AML-193 (cell line): ENCODE results near the gene PGBD1.

Source experiments
- DNase-seq, 2 experiments: peaks; one replicate each; lab custom pipeline; 2025; lab: John Stamatoyannopoulos, UW

Gene PGBD1

DNA sequence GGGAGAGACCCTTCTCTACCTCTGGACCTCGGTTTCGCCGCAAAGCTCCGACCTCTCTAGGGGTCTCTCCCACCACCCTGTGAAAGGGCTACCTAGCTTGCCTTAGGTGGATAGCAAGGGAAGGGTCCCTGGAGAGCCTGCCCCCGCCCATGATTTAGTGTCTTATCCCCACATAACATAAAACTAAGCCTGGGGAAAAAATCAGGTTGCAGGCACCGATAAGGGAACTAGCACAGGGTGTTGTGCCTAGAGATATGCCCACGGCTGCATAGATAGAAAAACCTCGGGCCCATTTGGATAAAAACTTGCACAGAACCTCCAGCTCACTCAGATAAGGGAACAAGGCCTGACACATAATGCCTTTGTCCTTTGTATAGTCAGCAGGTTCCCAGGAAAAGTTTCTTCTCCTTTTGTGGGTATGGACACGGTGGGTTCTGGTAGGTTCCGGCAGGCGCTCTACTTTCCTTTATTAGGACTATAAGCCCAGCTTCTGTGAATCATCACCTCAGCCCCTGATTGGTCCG lies 53.7 kb downstream of the PGBD1 start:
- no peak for DNase-seq

DNA sequence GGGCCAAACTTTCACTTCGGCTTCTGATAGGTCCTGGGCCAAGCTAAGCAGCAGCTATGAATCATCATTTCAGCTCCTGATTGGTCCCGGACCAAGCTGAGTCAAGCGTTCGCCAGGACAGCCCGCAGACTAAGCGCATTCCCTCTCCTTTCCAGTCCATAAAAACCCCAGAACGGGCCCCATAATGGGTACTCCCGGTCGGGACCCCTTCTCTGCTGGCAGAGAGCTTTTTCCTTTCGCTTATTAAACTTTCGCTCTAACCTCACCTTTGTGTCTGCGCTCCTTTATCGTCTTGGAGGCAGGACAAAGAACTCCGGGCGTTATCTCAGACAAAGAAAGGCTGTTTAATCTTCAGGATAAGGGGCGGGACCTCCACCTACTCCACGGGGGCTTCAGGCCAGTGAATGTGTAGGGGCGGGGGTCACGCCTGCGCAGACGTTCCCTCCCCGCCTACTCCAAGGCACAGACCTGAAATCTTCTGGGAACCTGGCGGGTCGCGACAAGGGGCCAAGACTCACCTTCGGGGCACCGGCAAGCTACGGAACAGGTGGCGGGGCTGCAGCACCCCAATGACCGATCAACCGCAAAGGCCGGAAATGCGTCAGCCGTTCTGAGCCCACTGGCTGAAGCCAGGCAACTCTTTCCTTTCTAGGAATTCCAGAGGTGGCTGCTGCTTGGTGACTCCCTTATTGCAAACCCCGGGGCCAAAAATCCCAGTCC lies 54.4 kb downstream of the PGBD1 start, which contains the start of gene ZSCAN31:
TSS of gene ZSCAN31 (minus strand) at position 585 of the 720 bp plus-strand sequence. CDS start 6,465 bp downstream, outside the sequence.
- peak; percentile 98 to 99 for DNase-seq

DNA sequence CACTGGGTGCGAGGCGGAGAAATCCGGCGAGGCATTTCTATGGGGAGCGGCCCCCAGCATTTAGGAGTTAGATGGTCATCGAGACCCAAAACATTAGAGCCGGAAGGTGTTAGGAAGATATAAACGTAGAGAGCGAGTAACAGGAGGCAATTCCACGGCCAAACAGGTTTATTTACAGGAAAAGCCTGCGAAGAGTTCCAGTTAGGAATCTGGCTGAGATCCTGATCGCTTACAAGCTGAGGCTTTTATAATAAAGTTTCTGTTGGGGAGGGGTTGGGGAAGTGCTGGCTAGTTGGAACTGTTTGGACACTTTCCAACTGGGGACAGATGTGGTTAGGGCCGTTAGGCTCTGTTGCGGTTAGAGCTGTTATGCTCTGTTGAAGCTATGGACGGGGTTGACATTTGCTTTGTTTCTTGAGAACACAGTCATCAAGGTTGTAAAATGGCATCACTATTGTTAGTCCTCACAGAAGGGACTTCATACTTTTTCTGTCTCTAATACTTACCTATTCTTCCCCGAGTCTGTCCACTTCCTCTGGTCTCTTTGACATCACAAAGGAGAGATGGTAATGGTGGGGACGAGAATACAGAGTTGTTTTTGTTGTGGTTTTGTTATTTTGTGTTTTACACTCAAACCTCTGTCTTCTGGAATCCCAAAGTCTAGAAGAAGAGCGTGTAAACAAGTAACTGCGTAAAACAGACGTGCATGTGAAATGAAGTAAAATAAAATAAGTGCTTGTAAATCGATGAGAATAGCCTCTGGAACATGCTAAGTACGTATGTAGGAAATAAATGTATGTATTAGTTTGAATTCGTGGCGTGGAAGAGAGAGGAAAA lies 55.1 kb downstream of the PGBD1 start:
- DNase-seq = peak; percentile 96 to 98

DNA sequence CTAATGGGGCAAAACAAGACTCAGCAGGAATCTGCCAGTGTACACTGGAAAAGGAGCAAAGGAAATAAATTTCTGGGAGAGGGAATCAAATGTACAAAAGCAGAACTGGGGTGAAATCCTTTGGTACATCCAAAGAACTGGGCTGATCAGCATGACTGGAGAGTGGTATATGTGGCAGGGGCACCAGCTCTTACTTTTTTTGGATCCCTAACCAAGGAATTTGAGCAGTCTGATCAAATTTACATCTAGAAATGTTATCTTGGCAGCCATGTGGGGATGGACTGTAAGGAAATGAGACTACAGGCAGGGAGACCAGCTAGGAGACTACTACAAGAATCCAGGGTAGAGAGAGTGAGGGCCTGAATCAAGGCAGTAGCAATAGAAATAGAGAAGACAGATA lies 55.7 kb downstream of the PGBD1 start:
- DNase-seq = peak in 1 of 2 experiments; percentile 19

DNA sequence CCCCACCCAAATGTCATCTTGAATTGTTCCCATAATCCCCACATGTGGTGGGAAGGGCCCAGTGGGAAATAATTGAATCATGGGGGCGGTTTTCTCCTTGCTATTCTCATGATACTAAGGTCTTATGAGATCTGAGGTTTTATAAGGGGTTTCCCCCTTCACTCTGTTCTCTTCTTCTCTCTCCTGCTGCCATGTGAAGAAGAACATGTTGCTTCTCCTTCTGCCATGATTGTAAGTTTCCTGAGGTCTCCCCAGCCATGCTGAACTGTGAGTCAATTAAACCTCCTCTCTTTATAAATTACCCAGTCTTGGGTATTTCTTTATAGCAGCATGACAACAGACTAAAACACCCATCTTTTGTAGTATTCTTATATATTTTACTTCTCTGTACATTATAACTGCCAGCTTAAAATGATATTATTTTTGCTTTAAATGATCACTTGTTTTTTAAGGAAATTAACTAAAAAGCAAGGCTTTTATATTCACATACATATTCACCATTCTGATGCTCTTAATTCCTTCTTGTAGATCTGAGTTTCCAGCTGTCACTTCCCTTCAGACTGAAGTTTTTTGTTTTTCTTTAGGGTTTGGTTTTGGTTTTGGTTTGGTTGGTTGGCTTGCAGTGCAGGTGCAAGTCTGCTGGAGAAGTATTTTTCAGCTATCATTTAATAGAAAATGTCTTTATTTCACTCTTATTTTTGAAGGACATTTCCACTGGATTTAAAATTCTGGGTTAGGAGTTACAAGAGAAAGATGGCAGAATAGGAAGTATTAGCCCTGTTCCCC lies 59.1 kb downstream of the PGBD1 start:
- no peak for DNase-seq

DNA sequence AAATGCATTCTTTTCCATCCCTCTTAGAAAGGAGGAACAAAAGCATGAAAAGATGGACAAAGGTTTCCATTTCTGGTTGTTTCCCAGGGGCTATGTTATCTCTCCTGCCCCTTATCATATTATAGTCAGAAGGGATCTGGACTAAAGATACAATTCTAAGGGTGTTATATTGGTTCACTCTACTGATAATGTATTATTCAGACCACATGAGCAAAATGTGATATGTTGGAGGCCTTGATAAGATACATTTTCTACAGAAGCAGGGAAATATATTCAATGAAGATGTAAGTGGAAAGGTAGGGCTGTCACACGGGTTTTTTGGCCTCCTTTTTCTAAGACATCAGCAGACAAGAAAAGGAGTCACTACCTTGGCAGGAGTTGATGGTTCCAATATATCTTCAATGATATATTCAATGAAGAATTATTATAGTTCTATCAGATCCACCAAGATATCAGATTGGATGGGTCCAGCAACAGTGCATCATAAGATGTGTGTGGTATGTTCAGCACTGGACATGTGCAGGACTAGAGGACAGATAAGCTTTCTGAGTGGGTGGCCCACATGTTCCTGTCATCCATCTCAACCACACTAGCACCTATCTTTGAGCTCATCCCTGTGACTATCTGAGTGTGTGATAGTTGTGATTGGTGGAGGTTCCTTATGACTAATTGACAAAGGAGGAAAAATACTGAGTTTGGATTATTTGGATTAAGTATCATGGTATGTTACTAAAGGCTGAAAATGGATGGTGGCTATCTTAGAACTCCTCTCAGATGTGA lies 62.7 kb downstream of the PGBD1 start:
- DNase-seq = no peak

DNA sequence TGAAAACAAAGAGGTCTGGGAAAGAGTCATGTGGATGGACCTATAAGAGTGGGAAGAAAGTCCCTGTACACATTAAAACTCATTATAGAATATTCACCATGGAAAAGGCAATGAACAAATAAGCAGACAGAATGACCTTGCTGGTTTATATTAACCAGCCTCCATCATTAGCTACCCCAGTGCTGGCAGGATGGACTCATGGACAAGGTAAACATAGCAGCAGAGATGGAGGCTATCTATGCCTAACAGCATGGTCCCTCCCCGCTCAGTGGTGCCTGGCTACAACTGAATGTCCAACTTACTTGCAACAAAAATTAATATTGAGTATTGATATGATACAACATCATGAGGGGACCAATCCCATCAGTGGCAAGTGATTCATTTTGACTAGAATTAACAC lies 63.8 kb downstream of the PGBD1 start:
- DNase-seq = no peak

DNA sequence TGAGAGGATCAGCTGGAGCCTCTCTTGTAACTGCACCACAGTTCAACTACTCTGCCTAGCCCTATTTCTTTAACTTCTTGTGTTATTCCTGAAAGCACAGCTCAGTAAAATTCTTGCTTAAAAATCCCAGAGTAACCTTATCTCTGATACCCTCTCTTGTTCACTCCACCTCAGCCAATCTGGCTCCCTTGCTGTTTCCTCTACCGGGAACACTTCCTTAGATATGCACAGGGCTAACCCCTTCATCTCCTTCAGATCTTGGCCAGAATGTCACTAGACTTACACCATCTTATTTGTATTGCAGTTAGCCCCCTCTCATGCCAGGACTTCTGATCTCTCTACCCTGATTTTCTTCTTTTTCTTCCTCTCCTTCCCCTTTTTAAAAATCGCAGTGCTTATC lies 65.7 kb downstream of the PGBD1 start:
- DNase-seq = no peak

DNA sequence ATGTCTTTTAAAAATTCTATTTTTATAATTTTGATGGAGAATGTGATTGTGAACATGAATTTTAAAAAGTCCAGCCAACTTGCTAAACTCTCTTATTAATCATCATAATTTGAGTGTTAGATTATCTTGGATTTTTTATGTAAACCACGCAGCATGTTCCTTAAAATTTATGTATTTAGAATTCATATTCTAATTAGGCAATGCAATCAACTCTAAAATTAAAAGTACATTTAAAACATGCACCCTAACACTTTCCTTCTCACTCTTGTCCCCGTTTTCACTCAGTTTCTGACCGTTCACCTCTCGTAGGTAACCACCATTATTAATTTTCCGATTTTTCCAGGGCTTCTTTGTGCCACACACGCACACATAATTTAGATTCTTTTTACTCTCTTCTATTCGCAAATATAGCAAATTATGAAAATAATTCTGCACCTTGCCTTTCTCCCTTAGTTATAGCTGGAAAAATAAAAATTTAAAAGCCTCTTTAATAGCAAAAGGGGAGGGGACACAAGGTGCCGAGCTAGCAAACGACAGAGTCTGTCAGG lies 68.0 kb downstream of the PGBD1 start:
- peak in 1 of 2 experiments; percentile 47 for DNase-seq

DNA sequence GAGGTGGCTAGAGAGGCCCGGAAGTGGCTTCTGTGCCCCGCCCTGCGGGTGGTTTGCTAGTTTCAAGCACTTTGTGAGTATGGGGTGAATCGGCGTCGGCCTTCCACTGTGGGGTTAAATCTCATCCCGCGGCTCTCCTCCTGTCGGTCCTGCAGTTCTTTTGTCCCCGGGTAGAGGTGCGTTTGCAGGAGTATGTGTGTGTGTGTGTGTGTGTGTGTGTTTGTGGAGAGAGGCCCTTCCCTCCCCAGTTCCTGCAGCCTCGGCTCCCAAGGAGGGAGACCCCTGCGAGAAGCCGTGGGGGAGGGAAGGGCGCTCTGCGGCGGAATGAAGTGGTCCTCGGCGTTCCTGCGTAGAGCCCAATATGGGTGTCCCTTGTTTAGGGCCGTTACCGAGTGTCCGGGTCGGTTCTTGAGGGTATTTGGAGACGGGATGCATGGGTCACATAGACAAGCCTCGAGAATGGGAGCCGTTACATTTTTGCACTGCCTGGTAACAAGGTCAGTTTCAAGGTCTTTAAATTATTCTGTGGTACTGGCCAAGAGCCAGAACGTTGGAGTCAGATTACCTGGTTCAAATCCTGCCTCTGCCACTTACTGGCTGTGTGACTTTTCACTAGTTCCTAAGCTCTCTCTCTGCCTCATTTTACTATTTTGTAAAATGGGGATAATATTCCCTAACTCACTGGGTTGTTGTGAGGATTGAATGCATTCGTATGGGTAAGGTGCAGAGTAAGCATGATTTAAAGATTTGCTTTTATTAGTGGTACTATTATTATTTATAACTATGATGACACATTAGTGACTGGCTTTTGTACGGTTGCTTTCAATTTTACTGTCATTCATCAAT lies 68.7 kb downstream of the PGBD1 start, which contains the start of gene ZKSCAN3:
TSS of gene ZKSCAN3 (plus strand) at position 56 of the 846 bp plus-strand sequence. CDS start 9,640 bp downstream, outside the sequence.
- DNase-seq = peak; percentile 89 to 90

DNA sequence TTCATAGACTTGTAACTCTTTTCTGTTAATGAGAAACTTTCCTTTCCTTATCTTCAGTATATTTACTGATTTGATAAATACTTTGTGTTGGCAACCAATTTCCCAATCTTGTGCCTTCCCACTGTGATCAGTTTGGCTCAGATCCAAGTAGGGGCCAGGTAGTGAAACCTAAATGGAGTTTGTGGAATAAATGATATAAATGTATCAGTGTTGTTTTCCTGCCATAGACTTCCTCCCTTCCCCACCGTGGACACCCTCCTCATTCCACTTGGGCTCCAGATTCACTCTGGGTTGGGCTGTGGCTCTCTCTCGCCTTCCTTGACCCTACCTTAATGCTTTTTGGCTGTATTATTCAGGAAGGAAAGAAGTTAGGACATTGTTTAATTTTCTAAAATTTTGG lies 69.7 kb downstream of the PGBD1 start:
- no peak for DNase-seq

DNA sequence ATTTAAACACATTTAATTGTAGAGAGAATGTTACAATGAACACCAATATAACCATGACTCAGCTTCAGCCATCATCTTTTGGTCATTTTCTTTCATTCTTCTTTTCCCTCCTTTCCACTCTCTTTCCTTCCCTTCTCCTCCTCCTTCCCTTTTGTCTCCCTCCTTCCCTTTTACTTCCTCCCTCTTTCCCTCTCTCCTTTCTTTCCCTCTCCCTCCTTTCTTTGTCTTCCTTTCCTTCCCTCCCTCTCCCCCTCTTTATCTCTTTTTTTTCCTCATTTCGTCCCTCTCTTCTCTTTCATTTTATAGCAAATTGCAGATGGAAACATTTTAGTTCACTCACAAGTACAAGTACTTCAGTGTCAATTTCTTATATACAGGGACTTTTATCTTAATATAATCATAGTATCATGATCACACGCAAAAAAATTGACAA lies 70.1 kb downstream of the PGBD1 start:
- DNase-seq = no peak
